Retinal pigment epithelial cell (primary cell): Measurements from ENCODE around the gene RPL3.

Experiments
- DNase-seq: peaks from one replicate; pipeline ENCODE4 v3.0.0-alpha.2; 2010; ENCODE audit warnings: low read depth
- H3K4me3 ChIP-seq: 2 replicates; pipeline ENCODE4 v1.5.1; 2011; ENCODE audit warnings: mild to moderate bottlenecking, low read length, control low read depth, moderate library complexity
- TF ChIP-seq, protein P1 (sequence below): conservative IDR thresholded peaks from 2 replicates; pipeline ENCODE4 v1.5.1; 2011; ENCODE audit warnings: low read depth, low read length, control low read depth, inconsistent platforms

Gene RPL3

DNA sequence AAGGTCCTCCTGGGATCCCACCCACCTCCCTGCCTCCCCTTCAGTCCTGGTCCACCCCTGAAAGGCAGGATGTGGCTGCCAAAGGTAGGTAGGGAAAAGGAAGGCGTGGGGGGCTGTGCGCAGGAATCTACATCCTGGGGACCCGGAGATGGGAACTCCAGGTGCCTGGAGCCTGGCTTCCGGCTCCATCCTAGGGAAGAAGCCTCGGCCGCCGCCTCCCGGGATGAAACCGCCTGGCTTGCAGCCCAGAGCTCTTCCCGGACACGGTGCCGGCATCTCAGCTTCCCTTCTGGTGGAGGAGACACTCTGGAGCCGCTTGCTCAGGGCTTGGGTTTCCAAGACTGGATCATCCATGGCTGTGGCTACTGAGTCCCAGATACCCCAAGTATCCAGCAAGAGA is 41.4 kb downstream of the RPL3 start:
- DNase-seq: no peak
- H3K4me3 ChIP-seq: no peak overlapping the region
- TF ChIP-seq, protein P1, sequence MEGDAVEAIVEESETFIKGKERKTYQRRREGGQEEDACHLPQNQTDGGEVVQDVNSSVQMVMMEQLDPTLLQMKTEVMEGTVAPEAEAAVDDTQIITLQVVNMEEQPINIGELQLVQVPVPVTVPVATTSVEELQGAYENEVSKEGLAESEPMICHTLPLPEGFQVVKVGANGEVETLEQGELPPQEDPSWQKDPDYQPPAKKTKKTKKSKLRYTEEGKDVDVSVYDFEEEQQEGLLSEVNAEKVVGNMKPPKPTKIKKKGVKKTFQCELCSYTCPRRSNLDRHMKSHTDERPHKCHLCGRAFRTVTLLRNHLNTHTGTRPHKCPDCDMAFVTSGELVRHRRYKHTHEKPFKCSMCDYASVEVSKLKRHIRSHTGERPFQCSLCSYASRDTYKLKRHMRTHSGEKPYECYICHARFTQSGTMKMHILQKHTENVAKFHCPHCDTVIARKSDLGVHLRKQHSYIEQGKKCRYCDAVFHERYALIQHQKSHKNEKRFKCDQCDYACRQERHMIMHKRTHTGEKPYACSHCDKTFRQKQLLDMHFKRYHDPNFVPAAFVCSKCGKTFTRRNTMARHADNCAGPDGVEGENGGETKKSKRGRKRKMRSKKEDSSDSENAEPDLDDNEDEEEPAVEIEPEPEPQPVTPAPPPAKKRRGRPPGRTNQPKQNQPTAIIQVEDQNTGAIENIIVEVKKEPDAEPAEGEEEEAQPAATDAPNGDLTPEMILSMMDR: no peak

DNA sequence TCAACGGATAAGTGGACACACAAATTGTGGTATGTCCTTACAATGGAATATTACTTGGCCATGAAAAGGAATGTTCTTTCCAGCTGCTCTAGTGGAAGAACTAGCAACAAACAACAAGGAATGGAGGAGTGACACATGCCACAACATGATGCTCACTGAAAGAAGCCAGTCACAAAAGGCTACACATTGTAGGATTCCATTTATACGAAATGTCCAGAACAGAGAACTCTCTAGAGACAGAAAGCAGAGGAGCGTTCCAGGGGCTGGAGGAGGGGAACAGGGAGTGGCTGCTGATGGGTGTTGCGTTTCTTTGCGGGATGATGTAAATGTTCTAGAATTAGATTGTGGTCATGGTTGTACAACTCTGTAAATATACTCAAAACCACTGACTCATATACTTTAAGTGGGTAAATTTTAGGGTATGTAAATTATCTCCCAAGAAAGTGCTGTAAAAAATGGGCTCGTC is 42.2 kb downstream of the RPL3 start:
- no peak for DNase-seq
- H3K4me3 ChIP-seq: no peak overlapping the region
- TF ChIP-seq, protein P1: no peak

DNA sequence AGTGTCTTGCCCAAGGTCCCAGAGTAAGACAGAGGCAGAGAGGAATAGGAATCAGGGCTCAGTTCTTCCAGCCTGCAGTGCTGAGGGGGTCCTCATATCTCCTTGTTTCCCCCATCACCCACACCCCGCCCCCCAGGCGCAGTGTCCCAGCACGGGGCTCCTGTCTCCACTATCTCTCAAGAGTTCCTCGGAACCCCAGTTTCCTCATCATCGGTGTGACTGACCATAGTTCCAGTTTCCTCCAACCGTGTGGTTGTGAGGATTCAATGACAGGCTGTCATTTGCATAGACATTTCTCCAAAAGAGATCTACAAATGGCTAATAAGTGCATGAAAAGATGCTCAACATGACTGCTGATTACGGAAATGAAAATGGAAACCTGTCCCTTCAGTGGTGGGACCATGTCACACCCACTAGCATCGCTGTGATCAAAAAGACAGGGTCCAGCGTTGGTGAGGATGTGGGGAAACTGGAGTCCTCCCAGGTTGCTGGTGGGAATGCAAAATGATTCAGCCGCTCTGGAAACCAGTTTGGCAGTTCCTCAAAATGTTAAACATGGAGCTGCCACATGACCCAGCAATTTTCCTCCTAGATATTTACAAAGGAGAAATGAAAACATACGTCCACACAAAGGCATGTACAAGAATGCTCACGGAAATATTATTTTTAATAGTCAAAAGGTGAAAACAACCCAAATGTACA is 42.8 kb downstream of the RPL3 start:
- DNase-seq: no peak
- TF ChIP-seq, protein P1: no peak
- no peak overlapping the region for H3K4me3 ChIP-seq

DNA sequence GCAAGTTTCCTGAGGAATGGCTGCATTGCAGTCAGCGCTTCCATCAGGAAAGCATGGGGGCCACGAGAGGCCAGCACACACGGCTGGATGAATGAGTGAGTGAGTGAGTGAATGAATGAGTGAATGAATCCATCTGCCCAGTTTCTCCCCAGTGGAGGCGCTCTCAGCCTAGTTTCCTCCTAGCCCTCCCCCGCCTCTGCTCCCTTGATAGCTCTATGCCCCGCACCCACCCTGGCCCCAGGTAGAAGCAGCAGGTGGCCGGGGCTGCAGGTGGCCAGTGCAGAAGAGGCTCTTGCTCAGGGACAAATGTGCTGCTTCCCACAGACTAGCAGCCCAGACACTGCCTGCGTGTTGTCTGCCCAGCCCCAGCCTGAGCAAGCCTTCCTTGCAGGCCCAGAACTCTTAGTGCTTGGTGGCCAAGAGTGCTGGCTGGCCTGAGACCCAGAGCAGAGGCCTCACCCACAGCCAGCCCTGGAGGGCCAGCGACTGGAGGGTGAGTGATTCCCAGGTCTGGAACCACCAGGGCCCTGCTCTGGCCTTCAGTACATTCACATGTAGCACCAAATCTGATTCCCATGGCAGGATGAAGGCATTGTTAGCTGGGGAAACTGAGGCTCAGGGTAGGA is 43.5 kb downstream of the RPL3 start:
- TF ChIP-seq, protein P1: no peak
- no peak for DNase-seq
- no peak overlapping the region for H3K4me3 ChIP-seq

DNA sequence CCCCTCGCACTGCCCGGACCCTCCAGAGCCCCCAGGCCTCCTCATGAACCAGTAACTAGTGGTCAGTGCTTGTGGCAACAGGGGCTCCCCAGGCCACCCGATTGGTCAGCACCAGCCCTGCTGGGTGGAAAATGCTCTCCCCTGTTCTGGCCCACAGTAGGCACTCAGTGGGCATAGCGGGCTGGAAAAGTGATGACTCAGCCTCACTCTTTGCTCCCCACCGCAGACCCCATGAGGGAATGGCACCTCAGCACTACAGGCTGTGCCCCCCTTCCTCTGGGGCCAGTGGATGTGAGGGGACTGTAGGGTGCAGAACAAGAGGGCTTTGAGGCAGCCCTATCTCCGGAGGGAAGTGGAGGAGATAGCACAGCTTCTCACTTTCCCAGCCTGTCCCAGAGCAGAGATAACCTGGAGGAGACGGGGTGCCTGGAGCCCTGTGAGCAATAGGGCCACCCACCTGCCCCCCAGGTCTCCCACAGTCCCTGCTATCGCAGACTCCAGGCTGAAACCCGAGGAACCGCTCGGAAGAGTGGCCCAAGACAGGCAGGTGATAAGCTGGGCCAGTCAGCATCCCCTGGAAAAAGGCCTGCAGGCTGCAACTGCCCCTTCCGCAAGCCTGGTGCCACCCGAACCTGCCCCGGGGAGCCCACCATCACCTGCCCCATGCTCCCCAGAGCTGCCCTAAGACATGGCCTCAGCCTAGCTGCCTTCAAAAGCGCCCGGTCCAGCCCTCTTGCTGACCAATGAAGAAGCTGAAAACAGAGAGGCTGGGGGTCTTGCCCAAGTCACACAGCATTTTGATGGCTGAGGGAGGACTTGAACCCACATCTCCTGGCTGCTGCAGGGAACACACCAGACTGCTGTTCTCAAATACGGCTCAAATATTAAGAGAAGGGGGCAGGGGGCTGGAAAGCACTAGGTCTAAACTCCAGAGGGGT is 45.2 kb downstream of the RPL3 start:
- DNase-seq: no peak
- no peak overlapping the region for H3K4me3 ChIP-seq
- TF ChIP-seq, protein P1: no peak

DNA sequence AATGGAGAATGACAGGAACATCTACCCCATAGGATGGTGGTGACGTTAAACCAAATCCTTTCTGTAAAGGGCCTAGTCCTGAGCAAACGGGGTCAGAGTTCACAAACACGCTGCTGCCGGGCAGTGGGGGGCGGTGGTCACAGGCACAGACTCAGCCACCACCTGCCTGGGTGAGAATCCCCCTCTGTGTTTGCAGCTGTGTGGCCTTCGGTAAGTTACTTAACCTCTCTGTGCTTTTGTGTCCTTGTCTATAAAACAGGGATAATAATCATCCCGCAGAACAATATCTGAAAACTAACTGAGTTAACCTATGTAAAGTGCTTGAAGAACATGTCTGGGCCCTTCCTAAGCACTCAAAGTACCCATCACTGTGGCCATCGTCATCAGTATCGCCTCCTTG is 48.6 kb downstream of the RPL3 start:
- DNase-seq: no peak

More for the DNA sequence above, 48.6 kb downstream of the RPL3 start:
- no peak overlapping the region for H3K4me3 ChIP-seq
- TF ChIP-seq, protein P1: no peak
